ENCODE measurements around the gene PP2D1.

PP2D1 gene

DNA sequence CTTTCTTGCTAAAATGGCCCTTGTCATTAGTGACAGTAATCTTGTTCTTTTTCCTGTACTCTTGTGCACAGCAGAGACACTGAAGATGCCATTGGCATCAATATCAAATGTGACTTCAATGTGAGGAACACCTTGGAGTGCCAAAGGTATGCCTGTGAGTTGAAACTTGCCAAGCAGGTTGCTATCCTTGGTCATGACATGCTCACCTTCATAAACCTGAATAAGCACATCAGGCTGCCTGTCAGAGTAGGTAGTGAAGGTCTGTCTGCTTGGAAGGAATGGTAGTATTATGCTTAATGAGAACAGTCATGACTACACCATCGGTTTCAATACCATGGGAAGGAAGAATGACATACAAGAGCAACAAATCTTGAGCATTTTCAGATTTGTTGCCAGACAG, 71.4 kb downstream of the PP2D1 start:
- no peak overlapping the region for H3K27ac Mint-ChIP-seq
- no peak overlapping the region for H3K4me3 Mint-ChIP-seq
- H3K27me3 Mint-ChIP-seq, result peaks cover 2% of the 10 kb centered on the region
- peaks cover 2% of the 10 kb centered on the region for H3K9me3 Mint-ChIP-seq
- peaks cover 4% of the 10 kb centered on the region for H3K4me1 Mint-ChIP-seq
- DNase-seq (ENCODE audit: low spot score in 2 of 2) (no peak), ATAC-seq (ENCODE audit: low read depth) (no peak)
- peaks cover 2% of the 10 kb centered on the region for H3K36me3 Mint-ChIP-seq

GRCh38 chr3:19938295-19938627, 73.8 kb downstream of the PP2D1 start:
- H3K4me1 Mint-ChIP-seq, result peaks cover 6% of the 10 kb centered on the region
- no peak overlapping the region for H3K4me3 Mint-ChIP-seq
- peaks cover 6% of the 10 kb centered on the region for H3K36me3 Mint-ChIP-seq
- no peak overlapping the region for H3K27ac Mint-ChIP-seq
- ATAC-seq (ENCODE audit: low read depth) (no peak), DNase-seq (ENCODE audit: low spot score in 2 of 2) (no peak)
- H3K9me3 Mint-ChIP-seq, result peaks cover 3% of the 10 kb centered on the region
- peaks cover 5% of the 10 kb centered on the region for H3K27me3 Mint-ChIP-seq

- peaks cover 6% of the 10 kb centered on the region for H3K4me1 Mint-ChIP-seq
- no peak overlapping the region for H3K4me3 Mint-ChIP-seq
- ATAC-seq (ENCODE audit: low read depth) (no peak), DNase-seq (ENCODE audit: low spot score in 2 of 2) (no peak)
- H3K27me3 Mint-ChIP-seq, result peaks cover 5% of the 10 kb centered on the region
- no peak overlapping the region for H3K27ac Mint-ChIP-seq
- H3K36me3 Mint-ChIP-seq, result peaks cover 6% of the 10 kb centered on the region
- peaks cover 3% of the 10 kb centered on the region for H3K9me3 Mint-ChIP-seq
These were observed 74.4 kb downstream of the PP2D1 start for GRCh38 chr3:19937459-19938294.
